Measurements from ENCODE around the gene ZNF436. TPM values are rescaled to one million over a fixed set of nuclear protein-coding genes. Genes with fewer than 3 reads are reported as not detected.

Gene ZNF436
- total RNA-seq, result 10 to 100 TPM in 1 of 2 donors, 1 to 10 TPM in 1; 7.1 to 13.9 TPM

GRCh38 chr1:23369335-23370013 lies at the start of gene ZNF436:
ZNF436 (minus strand) TSS chr1:23369836; CDS start chr1:23368005, 1,831 bp downstream.
- peak within 1 kb of the TSS; percentile 73 to 96 for H3K9ac ChIP-seq (ENCODE audit: low read depth in 2 of 2, low read length in 2 of 2)
- no peaks in the 10 kb centered on the region for H3K36me3 ChIP-seq
- intact Hi-C loops (cut with DNase I), result loop anchor here (10.0 kb wide), 1 partner anchor 115 kb away; the partner anchor contains the start of gene ASAP3
- H3K9me3 ChIP-seq, result no peaks in the 10 kb centered on the region
- H3K27me3 ChIP-seq, result no peaks in the 10 kb centered on the region
- no peak for TF ChIP-seq CTCF (IDR thresholded peaks at IDR 0.05)
- peak within 1 kb of the TSS; percentile 93 for H3K27ac ChIP-seq
- H3K4me3 ChIP-seq, result peak within 1 kb of the TSS; percentile 70
- peaks cover 17% of the 10 kb centered on the region for H3K4me1 ChIP-seq
- DNase-seq, result peak; percentile 85

- intact Hi-C loops (cut with DNase I), result no loop called here
- Histone ChIP-seq H3K4me1 (peaks cover 4% of the 10 kb centered on the region), H3K9ac (ENCODE audit: low read depth in 2 of 2, low read length in 2 of 2) (no peak overlapping the region), H3K36me3 (no peaks in the 10 kb centered on the region), H3K4me3 (no peak overlapping the region), H3K27me3 (no peaks in the 10 kb centered on the region), H3K9me3 (no peaks in the 10 kb centered on the region), H3K27ac (no peak overlapping the region)
- no peak for DNase-seq
- TF ChIP-seq CTCF (IDR thresholded peaks at IDR 0.05), result no peak
Measured at GRCh38 chr1:23419180-23419579, 49.5 kb upstream of the ZNF436 start.

GRCh38 chr1:23417570-23417969 lies 47.9 kb upstream of the ZNF436 start:
- no peak for TF ChIP-seq CTCF (IDR thresholded peaks at IDR 0.05)
- DNase-seq, result peak; percentile 46
- Histone ChIP-seq H3K4me3 (no peak overlapping the region), H3K9me3 (no peaks in the 10 kb centered on the region), H3K36me3 (no peaks in the 10 kb centered on the region), H3K27me3 (no peaks in the 10 kb centered on the region), H3K27ac (no peak overlapping the region), H3K4me1 (peaks cover 4% of the 10 kb centered on the region), H3K9ac (ENCODE audit: low read depth in 2 of 2, low read length in 2 of 2) (no peak overlapping the region)
- intact Hi-C loops (cut with DNase I), result no loop called here

GRCh38 chr1:23416964-23417363 lies 47.3 kb upstream of the ZNF436 start:
- H3K9me3 ChIP-seq, result no peaks in the 10 kb centered on the region
- H3K27ac ChIP-seq, result no peak overlapping the region
- H3K4me3 ChIP-seq, result no peak overlapping the region
- intact Hi-C loops (cut with DNase I), result no loop called here
- peaks cover under 1% of the 10 kb centered on the region for H3K4me1 ChIP-seq
- TF ChIP-seq CTCF (IDR thresholded peaks at IDR 0.05), result no peak
- no peaks in the 10 kb centered on the region for H3K27me3 ChIP-seq
- no peaks in the 10 kb centered on the region for H3K36me3 ChIP-seq
- no peak for DNase-seq
- H3K9ac ChIP-seq (ENCODE audit: low read depth in 2 of 2, low read length in 2 of 2), result no peak overlapping the region

GRCh38 chr1:23408797-23409290 lies 39.2 kb upstream of the ZNF436 start:
- no peak overlapping the region for H3K27ac ChIP-seq
- no peaks in the 10 kb centered on the region for H3K9me3 ChIP-seq
- H3K4me1 ChIP-seq, result peaks cover 10% of the 10 kb centered on the region
- H3K4me3 ChIP-seq, result no peak overlapping the region
- intact Hi-C loops (cut with DNase I), result loop anchor here (10.0 kb wide), 1 partner anchor 64 kb away; the partner anchor contains the start of gene HNRNPR
- no peak for TF ChIP-seq CTCF (IDR thresholded peaks at IDR 0.05)
- H3K36me3 ChIP-seq, result no peaks in the 10 kb centered on the region
- H3K27me3 ChIP-seq, result no peaks in the 10 kb centered on the region
- no peak overlapping the region for H3K9ac ChIP-seq (ENCODE audit: low read depth in 2 of 2, low read length in 2 of 2)
- DNase-seq, result no peak

Measured in colonic mucosa (tissue), 4 donors.